Measurements from ENCODE around the gene GLIS1.
A peak's percentile ranks its signal among the peaks of the same experiment; 100 is the strongest.

Gene GLIS1

DNA sequence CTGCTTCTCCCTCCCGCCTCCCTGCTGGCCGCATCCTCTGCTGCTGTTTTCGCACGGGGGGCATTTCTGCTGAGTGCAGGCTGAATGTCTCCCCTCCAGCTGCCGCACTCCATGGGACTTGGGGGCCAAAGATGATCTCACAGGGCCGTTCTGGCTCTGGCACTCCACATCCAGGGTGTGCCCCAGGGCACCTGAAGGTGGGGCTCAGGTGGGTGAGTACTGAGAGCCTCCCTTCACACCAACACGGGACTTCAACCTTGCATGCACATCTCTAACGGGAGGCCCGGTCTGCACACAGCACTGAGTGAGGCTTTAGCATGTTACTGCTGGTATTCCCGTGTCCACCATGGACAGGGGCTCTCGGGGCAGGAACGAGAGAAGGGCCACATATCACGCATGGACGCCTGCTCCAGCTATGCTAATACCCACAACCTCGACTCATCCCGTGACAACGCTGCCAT is 190.9 kb downstream of the GLIS1 start:
- no peak for DNase-seq (ENCODE audit: low read depth)

DNA sequence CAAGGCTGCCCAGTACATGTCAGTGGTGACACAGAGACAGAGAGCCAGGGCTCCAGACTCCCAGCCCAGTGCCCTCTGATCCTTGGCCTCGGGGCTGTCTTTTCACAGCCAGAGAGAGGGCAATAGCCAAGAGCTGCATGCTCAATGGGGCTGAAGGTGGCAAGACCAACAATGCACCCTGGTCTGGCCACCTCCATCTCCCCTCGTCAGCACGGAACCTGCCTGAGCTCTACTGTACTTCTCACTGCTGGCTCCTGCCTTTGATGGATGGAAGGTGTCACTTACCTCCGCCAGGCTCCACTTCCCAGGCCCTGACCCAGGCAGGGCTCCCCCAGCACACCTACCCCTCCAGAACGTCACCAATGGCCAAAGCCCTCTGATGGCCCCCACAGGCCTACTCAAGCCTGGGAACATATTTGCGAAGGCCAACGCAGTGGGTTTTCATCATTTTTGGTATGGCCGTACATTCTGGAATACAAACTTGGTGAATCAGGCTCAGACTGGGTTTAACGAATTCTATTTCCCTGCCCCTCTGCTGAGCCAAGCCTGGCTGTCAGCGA is 191.7 kb downstream of the GLIS1 start:
- no peak for DNase-seq (ENCODE audit: low read depth)

DNA sequence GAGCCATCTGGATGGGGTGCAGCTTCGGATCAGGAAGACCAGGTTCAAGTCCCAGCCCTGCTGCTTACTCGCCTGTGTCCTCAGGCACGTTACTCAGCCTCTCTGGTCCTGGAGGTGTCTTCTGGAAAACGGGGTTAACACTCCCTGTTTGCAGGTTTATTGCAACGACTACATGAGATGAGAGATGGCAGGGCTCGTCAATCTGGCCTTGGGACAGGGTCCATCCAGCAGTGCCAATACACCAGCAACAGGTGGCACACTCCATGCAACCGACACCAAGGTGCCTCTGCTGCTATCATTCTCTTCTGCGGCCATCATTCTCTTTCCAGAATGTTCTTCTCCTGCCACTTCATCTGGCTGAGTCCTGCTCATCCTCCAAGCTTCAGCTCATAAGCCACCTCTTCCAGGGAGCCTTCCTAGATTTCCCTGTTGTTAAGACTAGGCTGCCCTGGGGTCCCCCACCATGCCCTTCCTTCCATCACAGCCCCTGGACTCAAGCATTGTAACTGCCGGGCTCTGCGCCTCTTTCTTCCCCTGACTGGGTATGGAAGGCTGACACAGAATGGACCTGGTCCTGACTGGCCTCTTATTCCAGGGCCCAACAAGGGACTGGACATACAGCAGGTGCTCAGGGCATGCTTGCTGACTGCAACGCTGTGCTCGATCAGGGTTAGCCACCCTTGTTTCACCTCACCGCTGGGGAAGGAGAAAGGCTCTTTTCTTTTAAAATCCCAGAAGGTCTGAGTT is 192.4 kb downstream of the GLIS1 start:
- DNase-seq (ENCODE audit: low read depth) = no peak

DNA sequence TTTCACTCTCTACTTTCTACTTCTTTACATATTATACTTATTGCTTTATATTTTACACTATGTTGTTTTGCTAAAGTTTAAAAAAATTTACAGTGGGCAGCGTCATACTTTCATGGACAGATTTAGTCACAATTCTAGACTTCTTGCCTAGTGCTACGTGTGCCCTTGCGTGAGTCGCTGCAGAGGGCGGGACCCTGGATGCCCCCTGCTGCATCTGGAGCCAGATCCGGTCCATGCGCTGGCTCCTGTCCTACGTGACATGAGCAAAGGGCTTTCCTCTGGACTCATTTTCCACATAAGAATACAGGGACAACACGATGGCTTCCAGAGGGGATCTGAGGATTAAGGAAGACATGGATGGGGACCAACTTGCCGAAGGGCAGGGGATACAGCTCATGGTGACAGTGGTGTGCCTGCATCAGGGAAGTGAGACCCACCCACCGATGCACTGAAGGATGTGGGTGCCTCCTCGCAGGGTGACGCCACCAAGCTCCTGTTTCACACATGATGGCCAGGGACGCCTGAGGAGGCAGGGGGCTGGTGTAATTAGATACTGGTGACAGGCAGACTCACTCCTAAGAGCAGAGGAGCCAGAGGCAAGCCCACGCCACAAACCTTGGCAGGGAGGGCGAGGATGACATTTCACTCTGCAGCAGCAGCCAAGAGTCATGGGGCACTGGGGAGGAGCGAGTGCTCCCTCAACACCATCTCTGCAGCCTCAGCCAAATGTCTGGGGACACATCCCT is 193.1 kb downstream of the GLIS1 start:
- no peak for DNase-seq (ENCODE audit: low read depth)

- DNase-seq (ENCODE audit: low read depth) = no peak
Observed at GRCh38 chr1:53544728-53545515, 194.0 kb downstream of the GLIS1 start.

DNA sequence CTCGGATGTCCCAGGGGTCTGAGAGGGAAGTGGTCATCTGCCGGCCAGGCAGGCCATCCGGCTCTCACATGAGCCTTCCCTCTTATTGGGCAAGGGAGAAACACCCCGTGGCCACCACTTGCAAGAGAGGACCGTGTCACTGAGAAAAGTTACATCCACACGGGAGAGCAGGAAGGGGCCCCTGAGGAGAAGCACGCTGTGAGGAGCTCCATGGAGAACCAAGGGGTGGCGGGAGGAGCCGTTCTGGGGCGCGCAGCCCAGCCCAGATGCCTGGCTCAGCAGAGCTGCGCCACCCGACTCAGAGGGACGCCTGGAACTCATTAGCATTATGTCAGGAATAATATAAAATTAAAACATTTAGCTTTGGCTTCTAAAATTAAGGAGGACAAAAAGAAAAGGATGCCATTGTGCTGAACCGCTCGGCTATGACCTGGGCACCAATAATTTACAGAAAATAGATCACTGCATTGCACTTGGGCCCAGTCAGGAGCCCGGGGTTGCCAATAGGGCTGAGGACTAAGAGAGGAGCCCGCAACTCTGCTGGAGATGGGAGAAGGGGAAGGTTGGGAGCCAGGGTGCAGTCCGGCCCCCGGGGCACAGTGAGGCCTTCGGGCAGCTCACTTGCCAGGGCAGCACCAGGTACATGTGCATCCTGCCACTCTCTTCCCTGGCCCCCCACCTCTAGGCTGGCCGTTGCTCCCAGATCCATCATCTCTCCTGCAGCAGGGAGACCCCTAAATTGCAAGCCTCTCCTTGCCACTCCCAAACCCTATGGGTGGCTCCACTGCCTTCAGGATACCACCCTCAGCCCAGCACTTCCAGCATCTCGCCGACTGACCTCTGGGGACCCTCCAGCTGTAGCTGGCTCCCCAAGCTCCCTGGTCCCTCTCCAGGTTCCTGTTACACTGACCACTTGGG is 194.9 kb downstream of the GLIS1 start:
- no peak for DNase-seq (ENCODE audit: low read depth)

GRCh38 chr1:53543130-53543777 is 195.7 kb downstream of the GLIS1 start:
- DNase-seq (ENCODE audit: low read depth) = no peak

DNA sequence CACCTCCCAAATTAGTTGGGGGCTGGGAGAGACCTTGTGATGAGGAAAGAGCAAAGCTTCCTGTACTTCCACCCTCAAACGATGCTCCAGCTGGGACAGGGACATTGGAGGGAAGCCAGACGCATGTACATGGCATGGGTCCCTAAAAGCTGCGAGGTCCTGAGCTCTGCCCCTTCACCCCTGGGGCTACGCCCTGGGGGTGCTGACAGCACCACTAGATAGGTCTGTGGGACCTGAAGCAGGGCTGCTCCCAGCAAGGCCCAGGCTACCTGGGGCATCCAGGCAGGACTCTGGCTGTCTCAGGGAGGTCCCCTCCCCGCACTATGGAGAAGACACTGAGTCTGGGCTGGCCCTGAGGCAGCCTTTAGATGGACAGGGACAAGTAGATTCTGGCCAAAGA is 196.4 kb downstream of the GLIS1 start:
- no peak for DNase-seq (ENCODE audit: low read depth)

GRCh38 chr1:53541761-53542550 is 197.0 kb downstream of the GLIS1 start:
- peak; percentile 88 for DNase-seq (ENCODE audit: low read depth)

- DNase-seq (ENCODE audit: low read depth) = no peak
Observed at GRCh38 chr1:53541263-53541625, 197.7 kb downstream of the GLIS1 start.

GRCh38 chr1:53540604-53541262 is 198.2 kb downstream of the GLIS1 start:
- DNase-seq (ENCODE audit: low read depth) = no peak

GRCh38 chr1:53539711-53540603 is 199.0 kb downstream of the GLIS1 start:
- no peak for DNase-seq (ENCODE audit: low read depth)

- no peak for DNase-seq (ENCODE audit: low read depth)
Observed at GRCh38 chr1:53539226-53539625, 199.7 kb downstream of the GLIS1 start.

GRCh38 chr1:53536606-53537005 is 202.4 kb downstream of the GLIS1 start:
- no peak for DNase-seq (ENCODE audit: low read depth)

DNA sequence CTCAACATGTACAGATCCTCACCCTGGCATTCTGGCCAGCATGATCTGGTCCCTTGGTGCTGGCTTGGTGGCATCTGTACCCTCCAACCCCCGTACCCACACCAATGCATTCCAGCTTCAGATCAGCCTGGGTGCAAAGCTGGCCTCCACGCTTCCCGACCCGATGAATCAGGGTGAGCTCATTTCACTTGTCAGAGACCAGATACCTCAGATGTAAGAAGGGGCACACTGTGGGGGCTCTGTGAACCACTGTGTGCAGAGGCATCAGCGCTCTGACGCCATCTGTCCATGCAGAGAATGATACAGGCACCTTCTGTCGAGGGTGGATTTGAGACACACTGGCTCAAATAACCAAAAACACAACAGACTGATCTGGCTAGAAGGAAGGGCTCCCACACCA is 203.1 kb downstream of the GLIS1 start:
- no peak for DNase-seq (ENCODE audit: low read depth)

GRCh38 chr1:53535226-53535625 is 203.7 kb downstream of the GLIS1 start:
- DNase-seq (ENCODE audit: low read depth) = no peak

- no peak for DNase-seq (ENCODE audit: low read depth)
Observed at GRCh38 chr1:53532912-53533311, 206.1 kb downstream of the GLIS1 start.

GRCh38 chr1:53532377-53532776 is 206.6 kb downstream of the GLIS1 start:
- no peak for DNase-seq (ENCODE audit: low read depth)
